ENCODE measurements around the gene SPOCD1.

Gene SPOCD1

DNA sequence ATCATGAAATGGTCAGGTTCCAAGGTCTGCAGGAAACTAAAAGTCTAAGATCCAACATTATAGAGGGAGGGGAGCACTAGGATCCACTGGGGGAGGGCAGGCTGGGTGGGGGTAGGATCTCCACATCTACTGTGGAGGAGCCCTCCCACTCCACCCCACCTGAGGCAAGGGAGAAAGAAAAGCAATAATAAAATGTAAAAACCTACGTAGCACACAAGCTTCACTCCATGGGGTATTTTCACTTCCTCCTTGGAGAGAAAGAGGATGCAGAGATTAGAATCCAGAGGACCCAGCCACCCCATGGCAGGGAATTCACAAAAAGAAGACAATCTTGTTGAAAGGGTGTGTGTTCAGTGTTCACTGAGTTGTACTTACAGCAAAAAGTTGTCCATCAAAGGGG is 14.4 kb downstream of the SPOCD1 start:
- Histone ChIP-seq H3K79me2 (ENCODE audit: control insufficient read depth, insufficient read depth, low read length, poor library complexity) (no peaks in the 10 kb centered on the region), H4K12ac (ENCODE audit: low read depth, low read length) (no peak overlapping the region), H2AK5ac (ENCODE audit: low read length) (no peak overlapping the region), H3K36me3 (ENCODE audit: control insufficient read depth in 1 of 2, insufficient read depth in 2 of 2, low read length in 2 of 2) (no peaks in the 10 kb centered on the region), H3K4me2 (ENCODE audit: low read length) (no peak overlapping the region), H3K9ac (ENCODE audit: low read length) (no peak overlapping the region), H3K4me3 (ENCODE audit: low read depth, low read length) (no peak overlapping the region), H2BK12ac (ENCODE audit: low read length) (no peak overlapping the region), H3K4ac (ENCODE audit: low read depth, low read length) (no peak overlapping the region), H2AFZ (ENCODE audit: insufficient read depth, low read length, poor library complexity) (no peak overlapping the region), H3K9me3 (ENCODE audit: insufficient read depth, low read depth, low read length) (no peaks in the 10 kb centered on the region), H3K27ac (ENCODE audit: low read depth, low read length) (no peak overlapping the region), H3K23ac (ENCODE audit: low read length) (no peak overlapping the region), H3K14ac (ENCODE audit: low read length) (no peak overlapping the region), H3K18ac (ENCODE audit: low read length) (no peak overlapping the region), H3K27me3 (ENCODE audit: insufficient read depth, low read length) (no peaks in the 10 kb centered on the region), H3K79me1 (ENCODE audit: low read length) (peaks cover 5% of the 10 kb centered on the region), H3K4me1 (ENCODE audit: control insufficient read depth in 1 of 2, insufficient read depth in 2 of 2, low read length in 2 of 2) (peaks cover 4 to 13% of the 10 kb centered on the region in 2 experiments), H2BK5ac (ENCODE audit: low read depth, low read length, poor library complexity) (no peak overlapping the region), H4K91ac (ENCODE audit: low read depth, low read length) (no peak overlapping the region), H4K8ac (ENCODE audit: low read depth, low read length) (no peak overlapping the region), H2BK120ac (ENCODE audit: insufficient read depth, low read length, poor library complexity) (no peak overlapping the region)
- no peak for DNase-seq
- WGBS (ENCODE audit: extremely low coverage, insufficient coverage, insufficient read length) = no CpG with 5 or more reads among the region's 1 CpG

DNA sequence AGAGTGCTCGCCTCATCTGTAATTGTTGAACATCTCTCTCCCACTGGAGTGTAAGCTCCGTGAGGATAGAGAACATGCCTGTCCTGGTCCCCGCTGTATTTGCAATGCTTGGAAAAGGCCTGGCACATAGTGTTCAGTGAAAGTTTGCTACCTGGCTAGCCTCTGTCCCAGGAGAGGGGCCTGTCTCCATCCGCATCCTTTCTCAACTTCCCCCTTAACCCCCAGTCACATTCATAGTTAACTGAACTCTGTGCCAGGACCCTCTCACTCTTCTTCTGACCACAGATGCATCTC is 15.2 kb downstream of the SPOCD1 start:
- Histone ChIP-seq H3K9me3 (ENCODE audit: insufficient read depth, low read depth, low read length) (no peaks in the 10 kb centered on the region), H4K12ac (ENCODE audit: low read depth, low read length) (no peak overlapping the region), H3K4me2 (ENCODE audit: low read length) (no peak overlapping the region), H3K4me1 (ENCODE audit: control insufficient read depth in 1 of 2, insufficient read depth in 2 of 2, low read length in 2 of 2) (peaks cover 4 to 13% of the 10 kb centered on the region in 2 experiments), H3K79me2 (ENCODE audit: control insufficient read depth, insufficient read depth, low read length, poor library complexity) (no peaks in the 10 kb centered on the region), H4K8ac (ENCODE audit: low read depth, low read length) (no peak overlapping the region), H2BK5ac (ENCODE audit: low read depth, low read length, poor library complexity) (no peak overlapping the region), H3K36me3 (ENCODE audit: control insufficient read depth in 1 of 2, insufficient read depth in 2 of 2, low read length in 2 of 2) (no peaks in the 10 kb centered on the region), H3K4me3 (ENCODE audit: low read depth, low read length) (no peak overlapping the region), H2BK120ac (ENCODE audit: insufficient read depth, low read length, poor library complexity) (no peak overlapping the region), H3K23ac (ENCODE audit: low read length) (no peak overlapping the region), H3K27me3 (ENCODE audit: insufficient read depth, low read length) (no peaks in the 10 kb centered on the region), H3K27ac (ENCODE audit: low read depth, low read length) (no peak overlapping the region), H3K79me1 (ENCODE audit: low read length) (peaks cover 5% of the 10 kb centered on the region), H2AK5ac (ENCODE audit: low read length) (no peak overlapping the region), H3K18ac (ENCODE audit: low read length) (no peak overlapping the region), H2AFZ (ENCODE audit: insufficient read depth, low read length, poor library complexity) (no peak overlapping the region), H4K91ac (ENCODE audit: low read depth, low read length) (no peak overlapping the region), H3K9ac (ENCODE audit: low read length) (no peak overlapping the region), H3K4ac (ENCODE audit: low read depth, low read length) (no peak overlapping the region), H3K14ac (ENCODE audit: low read length) (no peak overlapping the region), H2BK12ac (ENCODE audit: low read length) (no peak overlapping the region)
- WGBS (ENCODE audit: extremely low coverage, insufficient coverage, insufficient read length) = no CpG with 5 or more reads among the region's 4 CpGs
- DNase-seq = no peak

DNA sequence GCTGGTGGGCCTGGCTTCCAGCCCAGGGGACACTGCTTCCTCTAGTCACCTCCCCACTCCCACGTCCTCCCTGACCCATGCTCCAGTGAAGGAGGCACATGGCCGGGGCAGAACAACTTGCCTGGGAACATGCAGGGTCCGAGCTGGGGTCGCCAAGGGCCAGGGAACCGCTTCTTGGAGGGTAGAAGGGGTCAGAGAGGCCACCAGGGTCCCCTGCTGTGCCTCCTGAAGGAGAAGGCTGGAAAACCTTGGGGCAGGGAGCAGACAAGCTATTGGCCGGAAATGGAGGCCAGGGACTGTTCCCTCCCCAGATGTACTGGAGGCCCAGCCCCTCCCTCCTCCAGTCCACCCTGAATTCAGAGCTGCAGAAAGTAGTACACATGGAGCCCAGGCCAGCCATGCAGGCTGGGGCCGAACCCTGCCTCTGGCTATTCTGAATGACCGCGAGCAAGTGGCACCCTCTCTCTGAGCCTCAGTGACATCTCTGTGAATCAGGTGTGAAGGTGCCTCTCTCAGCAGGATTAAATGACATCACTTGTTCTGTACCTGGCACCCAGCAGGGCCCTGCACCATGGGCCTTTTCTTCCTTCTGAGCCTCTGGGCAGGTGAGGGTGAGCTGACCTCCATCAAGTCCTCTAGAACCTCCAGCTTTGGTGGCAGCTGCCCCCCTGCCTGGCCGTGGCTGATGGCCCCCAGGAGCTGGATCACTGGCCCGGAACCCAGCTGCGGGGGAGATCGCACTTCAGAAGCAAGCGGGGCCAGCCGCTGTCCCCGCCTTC is 15.7 kb downstream of the SPOCD1 start:
- Histone ChIP-seq H2BK12ac (ENCODE audit: low read length) (no peak overlapping the region), H3K23ac (ENCODE audit: low read length) (no peak overlapping the region), H4K12ac (ENCODE audit: low read depth, low read length) (no peak overlapping the region), H3K4me1 (ENCODE audit: control insufficient read depth in 1 of 2, insufficient read depth in 2 of 2, low read length in 2 of 2) (peaks cover 4 to 13% of the 10 kb centered on the region in 2 experiments), H3K4ac (ENCODE audit: low read depth, low read length) (no peak overlapping the region), H2BK5ac (ENCODE audit: low read depth, low read length, poor library complexity) (no peak overlapping the region), H3K27me3 (ENCODE audit: insufficient read depth, low read length) (no peaks in the 10 kb centered on the region), H3K4me2 (ENCODE audit: low read length) (no peak overlapping the region), H3K9me3 (ENCODE audit: insufficient read depth, low read depth, low read length) (no peaks in the 10 kb centered on the region), H3K27ac (ENCODE audit: low read depth, low read length) (no peak overlapping the region), H3K79me2 (ENCODE audit: control insufficient read depth, insufficient read depth, low read length, poor library complexity) (no peaks in the 10 kb centered on the region), H2BK120ac (ENCODE audit: insufficient read depth, low read length, poor library complexity) (no peak overlapping the region), H3K79me1 (ENCODE audit: low read length) (peaks cover 5% of the 10 kb centered on the region), H2AK5ac (ENCODE audit: low read length) (no peak overlapping the region), H2AFZ (ENCODE audit: insufficient read depth, low read length, poor library complexity) (no peak overlapping the region), H3K14ac (ENCODE audit: low read length) (no peak overlapping the region), H3K9ac (ENCODE audit: low read length) (no peak overlapping the region), H3K18ac (ENCODE audit: low read length) (no peak overlapping the region), H3K4me3 (ENCODE audit: low read depth, low read length) (no peak overlapping the region), H3K36me3 (ENCODE audit: control insufficient read depth in 1 of 2, insufficient read depth in 2 of 2, low read length in 2 of 2) (no peaks in the 10 kb centered on the region), H4K8ac (ENCODE audit: low read depth, low read length) (no peak overlapping the region), H4K91ac (ENCODE audit: low read depth, low read length) (no peak overlapping the region)
- no CpG with 5 or more reads among the region's 16 CpGs for WGBS (ENCODE audit: extremely low coverage, insufficient coverage, insufficient read length)
- no peak for DNase-seq

GRCh38 chr1:31799196-31799894 is 16.5 kb downstream of the SPOCD1 start:
- Histone ChIP-seq H3K18ac (ENCODE audit: low read length) (no peak overlapping the region), H3K9me3 (ENCODE audit: insufficient read depth, low read depth, low read length) (no peaks in the 10 kb centered on the region), H2BK5ac (ENCODE audit: low read depth, low read length, poor library complexity) (no peak overlapping the region), H2AFZ (ENCODE audit: insufficient read depth, low read length, poor library complexity) (no peak overlapping the region), H2BK120ac (ENCODE audit: insufficient read depth, low read length, poor library complexity) (no peak overlapping the region), H2AK5ac (ENCODE audit: low read length) (no peak overlapping the region), H4K12ac (ENCODE audit: low read depth, low read length) (no peak overlapping the region), H3K14ac (ENCODE audit: low read length) (no peak overlapping the region), H4K91ac (ENCODE audit: low read depth, low read length) (no peak overlapping the region), H3K23ac (ENCODE audit: low read length) (no peak overlapping the region), H3K4me2 (ENCODE audit: low read length) (no peak overlapping the region), H2BK12ac (ENCODE audit: low read length) (no peak overlapping the region), H3K36me3 (ENCODE audit: control insufficient read depth in 1 of 2, insufficient read depth in 2 of 2, low read length in 2 of 2) (no peaks in the 10 kb centered on the region), H3K9ac (ENCODE audit: low read length) (no peak overlapping the region), H3K4ac (ENCODE audit: low read depth, low read length) (no peak overlapping the region), H3K79me1 (ENCODE audit: low read length) (peaks cover 5% of the 10 kb centered on the region), H3K27me3 (ENCODE audit: insufficient read depth, low read length) (no peaks in the 10 kb centered on the region), H3K79me2 (ENCODE audit: control insufficient read depth, insufficient read depth, low read length, poor library complexity) (no peaks in the 10 kb centered on the region), H3K4me1 (ENCODE audit: control insufficient read depth in 1 of 2, insufficient read depth in 2 of 2, low read length in 2 of 2) (peaks cover 4 to 13% of the 10 kb centered on the region in 2 experiments), H3K27ac (ENCODE audit: low read depth, low read length) (no peak overlapping the region), H4K8ac (ENCODE audit: low read depth, low read length) (no peak overlapping the region), H3K4me3 (ENCODE audit: low read depth, low read length) (no peak overlapping the region)
- no peak for DNase-seq
- WGBS (ENCODE audit: extremely low coverage, insufficient coverage, insufficient read length) = no CpG with 5 or more reads among the region's 9 CpGs

All from trophoblast cell (in vitro differentiated cells and primary cell).